HG03457 (cell line): ENCODE measurements around the gene DCHS1.
"Not testable (repeated sequence)": the region's sequence is repeated elsewhere in the genome, so short reads cannot be mapped to it uniquely, and the experiment has no call there.

Experiments used
- ATAC-seq: cut with Tn5 transposase; IDR thresholded peaks from one replicate; pipeline ENCODE4 v1.9.1; 2021; ENCODE audit warnings: moderate number of reproducible peaks; ENCODE audit not compliant: unreplicated experiment

DCHS1 gene, protein sequence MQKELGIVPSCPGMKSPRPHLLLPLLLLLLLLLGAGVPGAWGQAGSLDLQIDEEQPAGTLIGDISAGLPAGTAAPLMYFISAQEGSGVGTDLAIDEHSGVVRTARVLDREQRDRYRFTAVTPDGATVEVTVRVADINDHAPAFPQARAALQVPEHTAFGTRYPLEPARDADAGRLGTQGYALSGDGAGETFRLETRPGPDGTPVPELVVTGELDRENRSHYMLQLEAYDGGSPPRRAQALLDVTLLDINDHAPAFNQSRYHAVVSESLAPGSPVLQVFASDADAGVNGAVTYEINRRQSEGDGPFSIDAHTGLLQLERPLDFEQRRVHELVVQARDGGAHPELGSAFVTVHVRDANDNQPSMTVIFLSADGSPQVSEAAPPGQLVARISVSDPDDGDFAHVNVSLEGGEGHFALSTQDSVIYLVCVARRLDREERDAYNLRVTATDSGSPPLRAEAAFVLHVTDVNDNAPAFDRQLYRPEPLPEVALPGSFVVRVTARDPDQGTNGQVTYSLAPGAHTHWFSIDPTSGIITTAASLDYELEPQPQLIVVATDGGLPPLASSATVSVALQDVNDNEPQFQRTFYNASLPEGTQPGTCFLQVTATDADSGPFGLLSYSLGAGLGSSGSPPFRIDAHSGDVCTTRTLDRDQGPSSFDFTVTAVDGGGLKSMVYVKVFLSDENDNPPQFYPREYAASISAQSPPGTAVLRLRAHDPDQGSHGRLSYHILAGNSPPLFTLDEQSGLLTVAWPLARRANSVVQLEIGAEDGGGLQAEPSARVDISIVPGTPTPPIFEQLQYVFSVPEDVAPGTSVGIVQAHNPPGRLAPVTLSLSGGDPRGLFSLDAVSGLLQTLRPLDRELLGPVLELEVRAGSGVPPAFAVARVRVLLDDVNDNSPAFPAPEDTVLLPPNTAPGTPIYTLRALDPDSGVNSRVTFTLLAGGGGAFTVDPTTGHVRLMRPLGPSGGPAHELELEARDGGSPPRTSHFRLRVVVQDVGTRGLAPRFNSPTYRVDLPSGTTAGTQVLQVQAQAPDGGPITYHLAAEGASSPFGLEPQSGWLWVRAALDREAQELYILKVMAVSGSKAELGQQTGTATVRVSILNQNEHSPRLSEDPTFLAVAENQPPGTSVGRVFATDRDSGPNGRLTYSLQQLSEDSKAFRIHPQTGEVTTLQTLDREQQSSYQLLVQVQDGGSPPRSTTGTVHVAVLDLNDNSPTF (N-terminal part only)

DNA sequence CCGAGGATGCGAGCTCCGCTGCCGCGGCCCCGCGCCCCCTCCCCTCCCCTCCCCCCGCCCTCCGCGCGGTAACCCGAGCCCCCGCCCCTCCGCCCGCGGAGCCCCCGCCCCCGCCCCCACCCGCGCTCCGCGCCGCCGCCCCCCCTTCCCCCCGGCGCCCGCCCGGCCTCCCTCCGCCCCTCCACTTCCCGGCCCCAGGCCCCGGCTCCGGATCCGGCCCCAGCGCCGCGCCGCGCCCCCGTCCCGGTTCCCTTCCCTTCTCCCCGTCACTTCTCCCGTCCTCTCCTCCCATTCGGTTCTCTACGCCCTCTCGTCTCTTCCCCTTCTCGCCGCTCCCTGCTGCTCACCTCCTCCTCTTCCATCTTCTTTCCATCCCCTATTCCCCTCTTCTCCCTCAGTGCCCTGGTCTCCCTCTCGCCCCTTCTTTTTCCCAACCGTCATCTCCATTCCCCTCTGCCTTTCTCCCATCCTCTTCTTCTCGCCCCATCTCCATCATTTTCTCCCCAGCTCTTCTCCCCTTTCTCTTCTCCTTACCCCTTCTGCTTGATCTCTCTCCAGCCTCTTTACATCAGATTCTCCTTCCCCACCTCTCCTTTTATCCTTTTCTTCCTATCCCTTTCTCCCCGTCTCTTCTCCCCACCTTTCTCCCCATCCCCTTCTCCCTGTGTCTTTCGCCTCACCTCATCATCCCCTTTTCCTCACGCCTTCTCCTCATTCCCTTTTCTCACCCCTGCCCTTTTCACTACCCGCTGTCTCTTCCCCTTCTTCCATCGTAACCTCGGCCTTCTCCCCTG is at the start of gene DCHS1:
Gene DCHS1 (minus strand): TSS at position 20 of the 794 bp plus-strand sequence. CDS start 14,196 bp downstream, outside the sequence.
- no peak for ATAC-seq

DNA sequence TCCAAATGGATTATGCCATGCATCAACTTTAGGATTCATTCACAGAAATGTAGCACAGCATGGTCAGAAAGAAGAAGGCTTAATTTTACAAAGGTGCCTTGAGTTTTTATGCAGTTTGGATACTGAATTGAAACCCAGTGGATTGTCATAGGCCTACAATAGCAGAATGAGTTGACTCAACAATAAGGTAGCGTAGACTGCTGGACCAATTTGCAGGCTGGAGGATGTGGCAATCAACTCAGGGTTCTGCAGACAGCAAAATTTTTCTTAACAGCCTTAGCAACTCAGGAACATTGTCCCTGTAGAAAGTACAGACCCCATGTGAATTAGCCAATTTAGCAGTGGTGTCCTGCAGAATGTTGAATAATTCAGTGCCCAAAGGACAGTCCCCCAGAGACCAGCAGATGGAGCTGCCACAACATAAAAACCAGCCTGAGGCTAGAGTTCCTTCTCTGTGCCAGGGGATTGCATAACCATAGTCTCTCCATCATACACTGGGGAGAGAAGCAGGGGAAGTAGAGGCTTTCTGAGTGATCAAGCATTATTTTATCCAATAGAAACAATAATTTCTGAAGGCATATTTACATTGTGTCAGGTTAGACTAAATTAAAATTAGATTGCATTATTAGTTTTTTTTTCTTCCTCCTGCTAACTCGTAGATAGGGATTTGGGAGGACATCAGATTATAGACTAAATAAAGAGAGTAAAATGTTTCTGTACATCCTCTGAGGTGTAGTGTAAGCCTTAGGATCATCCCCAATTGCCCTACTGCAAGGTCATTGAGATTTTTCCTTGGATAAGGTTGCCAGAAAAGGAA is 47.8 kb upstream of the DCHS1 start:
- ATAC-seq: no peak

DNA sequence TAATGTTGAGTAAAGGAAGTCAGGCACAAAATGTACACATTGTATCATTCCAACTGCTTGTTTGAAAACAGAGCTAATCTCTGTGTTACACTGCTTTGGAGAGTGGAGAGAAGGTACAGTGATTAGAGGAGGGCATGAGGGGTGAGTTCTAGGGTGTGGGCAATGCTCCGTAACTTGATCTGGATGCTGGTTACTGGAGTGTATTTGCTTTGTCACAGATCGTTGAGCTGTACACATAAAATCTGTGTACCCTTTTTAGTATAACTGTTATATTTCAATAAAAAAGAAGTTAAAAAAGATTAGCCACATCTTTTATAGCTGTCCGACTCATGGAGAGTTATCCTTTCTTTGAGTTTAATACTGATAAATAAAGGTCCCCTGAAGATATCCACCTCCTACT is 46.3 kb upstream of the DCHS1 start:
- ATAC-seq: not testable (repeated sequence)

DNA sequence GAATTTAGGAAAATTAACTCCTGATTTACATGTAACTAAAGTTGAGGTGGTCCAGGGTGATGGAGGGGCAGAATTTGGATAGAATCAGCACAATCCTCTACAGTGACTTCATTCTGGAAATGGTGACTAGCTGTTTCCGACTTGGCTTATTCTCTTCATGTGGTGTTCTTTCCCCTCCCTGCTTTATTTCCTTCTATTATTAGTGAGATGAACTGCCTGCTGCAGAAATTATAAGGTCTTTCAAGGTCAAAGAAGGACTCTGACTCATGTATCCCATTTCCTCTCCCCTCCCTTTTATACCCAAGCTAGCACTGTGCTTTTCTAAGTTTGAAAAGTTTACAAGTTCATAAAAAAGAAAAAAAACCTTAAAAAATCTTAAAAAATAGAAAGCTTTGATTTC is 39.8 kb upstream of the DCHS1 start:
- ATAC-seq: no peak

DNA sequence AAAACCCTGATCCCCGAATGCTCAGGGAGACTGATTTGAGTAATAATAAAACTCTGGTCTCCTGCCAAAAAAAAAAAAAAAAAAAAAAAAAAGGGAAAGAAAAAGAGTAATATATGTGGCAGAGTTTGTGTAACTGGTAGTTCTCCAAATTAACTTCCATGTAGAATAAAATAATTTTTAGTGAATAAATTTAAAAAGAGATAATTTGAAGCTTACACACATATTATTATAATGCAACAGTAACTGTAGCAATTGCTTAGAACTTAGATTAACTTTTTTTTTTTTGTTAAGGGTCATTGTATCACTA is 38.6 kb upstream of the DCHS1 start:
- ATAC-seq: no peak

DNA sequence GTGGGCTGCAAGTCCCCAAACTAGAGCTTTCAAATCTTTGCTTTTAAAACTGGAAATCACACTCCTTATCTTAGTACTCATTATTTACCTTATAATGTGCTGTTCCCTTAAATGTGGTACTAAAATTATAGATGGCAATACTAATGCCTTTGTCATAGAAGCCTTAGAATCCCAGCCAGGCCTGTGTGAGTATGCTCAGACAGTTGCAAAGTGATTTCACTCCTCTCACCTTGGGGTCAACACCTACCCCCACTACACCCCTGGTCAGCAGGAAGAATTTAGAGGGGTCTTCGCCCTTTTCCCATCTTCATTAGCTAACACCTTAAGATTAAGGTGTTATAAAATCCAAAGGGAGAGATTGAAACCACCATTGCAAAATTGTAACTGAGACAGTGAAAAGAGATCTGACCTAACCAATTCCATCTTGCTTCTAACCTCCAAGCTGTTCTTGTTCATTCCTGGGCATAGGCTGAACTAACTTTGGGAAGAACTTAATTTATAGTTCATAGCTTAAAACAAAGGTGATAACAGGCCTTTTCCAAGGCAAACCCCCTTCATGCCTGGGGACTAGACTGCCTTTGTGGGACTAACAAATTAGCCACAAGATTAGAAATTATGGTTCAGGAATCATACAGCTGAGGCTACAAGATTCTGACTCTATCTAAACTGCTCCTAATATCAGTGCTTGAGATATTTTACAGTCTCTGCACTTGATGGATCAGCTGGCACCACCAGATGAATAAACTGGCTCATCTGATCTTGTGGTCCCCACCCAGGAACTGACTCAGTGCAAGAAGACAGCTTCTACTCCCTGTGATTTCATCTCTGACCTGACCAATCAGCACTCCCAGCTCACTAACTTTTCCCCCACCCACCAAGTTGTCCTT is 38.0 kb upstream of the DCHS1 start:
- no peak for ATAC-seq

DNA sequence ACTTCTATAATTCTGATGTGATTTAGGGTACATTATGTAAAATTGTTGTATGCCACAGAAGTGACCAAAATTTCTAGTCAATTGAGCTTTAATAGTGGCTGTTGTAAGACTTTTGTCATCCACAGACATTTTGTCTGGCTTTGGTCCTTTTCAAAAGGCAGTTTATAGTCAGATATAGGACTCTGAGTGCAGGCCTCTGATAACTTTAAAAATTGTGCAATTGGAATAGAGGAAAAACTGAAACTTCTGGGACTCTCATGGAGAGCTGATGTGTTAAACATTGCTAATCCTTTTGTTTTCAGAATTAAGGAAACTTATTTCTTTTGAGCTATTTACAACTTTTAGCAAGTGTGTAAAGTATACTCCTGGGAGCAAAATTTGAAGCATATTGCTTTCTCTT is 36.5 kb upstream of the DCHS1 start:
- no peak for ATAC-seq

DNA sequence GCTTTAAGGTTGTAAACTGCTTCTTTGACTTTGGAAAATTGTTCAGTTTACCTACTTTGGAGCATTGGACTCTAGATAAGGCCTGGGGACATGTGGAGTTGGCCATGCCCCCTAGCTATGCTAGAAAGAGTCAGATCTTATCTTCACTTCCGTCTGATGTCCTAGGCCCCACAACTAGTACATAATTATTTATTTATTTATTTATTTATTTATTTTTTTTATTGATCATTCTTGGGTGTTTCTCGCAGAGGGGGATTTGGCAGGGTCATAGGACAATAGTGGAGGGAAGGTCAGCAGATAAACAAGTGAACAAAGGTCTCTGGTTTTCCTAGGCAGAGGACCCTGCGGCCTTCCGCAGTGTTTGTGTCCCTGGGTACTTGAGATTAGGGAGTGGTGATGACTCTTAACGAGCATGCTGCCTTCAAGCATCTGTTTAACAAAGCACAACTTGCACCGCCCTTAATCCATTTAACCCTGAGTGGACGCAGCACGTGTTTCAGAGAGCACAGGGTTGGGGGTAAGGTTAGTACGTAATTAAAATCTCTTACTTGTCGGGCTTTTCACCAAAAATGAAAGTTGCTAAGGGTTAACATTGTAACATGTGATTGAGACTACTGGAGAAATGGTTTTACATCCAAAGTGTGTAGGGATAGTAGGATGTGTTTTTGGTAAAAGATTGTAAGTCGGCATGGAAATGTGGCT is 35.0 kb upstream of the DCHS1 start:
- ATAC-seq: not testable (repeated sequence)

DNA sequence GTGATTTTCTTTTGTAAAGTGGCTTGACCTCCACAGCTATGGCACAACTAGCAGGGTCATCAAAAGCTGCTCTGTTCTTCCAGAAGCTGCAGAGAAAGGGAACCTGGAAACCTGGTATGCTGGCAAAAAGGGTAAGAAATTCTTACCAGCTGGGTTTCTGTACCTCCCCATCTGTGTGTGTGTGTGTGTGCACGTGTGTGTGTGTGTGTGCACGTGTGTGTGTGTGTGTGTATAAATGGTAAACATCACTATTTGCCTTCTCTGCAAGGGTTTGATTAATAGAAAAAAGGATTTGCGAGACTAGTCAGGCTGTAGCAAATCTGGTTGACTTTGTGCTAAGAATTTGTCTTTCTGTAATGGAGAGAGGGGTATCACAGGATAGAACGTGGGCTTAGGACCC is 32.3 kb upstream of the DCHS1 start:
- ATAC-seq: no peak

DNA sequence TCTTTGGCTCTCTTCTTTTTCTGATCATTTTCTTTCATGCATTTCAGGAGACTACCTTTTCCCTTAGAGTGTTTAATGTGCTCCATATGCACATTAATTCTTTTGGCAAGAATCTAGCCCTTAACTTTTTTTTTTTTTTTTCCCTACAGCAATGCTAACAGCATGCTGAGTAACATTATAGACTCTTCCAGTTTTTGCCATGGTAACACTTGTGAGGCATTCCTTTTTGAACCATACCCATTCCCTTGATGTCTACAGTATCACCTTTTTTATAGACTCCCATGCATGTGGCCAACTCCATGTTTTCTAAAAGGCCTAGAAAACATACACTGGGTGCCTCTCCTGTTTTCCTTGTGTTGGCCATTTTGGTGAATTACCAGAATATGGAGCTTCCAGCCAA is 30.4 kb upstream of the DCHS1 start:
- ATAC-seq: no peak

DNA sequence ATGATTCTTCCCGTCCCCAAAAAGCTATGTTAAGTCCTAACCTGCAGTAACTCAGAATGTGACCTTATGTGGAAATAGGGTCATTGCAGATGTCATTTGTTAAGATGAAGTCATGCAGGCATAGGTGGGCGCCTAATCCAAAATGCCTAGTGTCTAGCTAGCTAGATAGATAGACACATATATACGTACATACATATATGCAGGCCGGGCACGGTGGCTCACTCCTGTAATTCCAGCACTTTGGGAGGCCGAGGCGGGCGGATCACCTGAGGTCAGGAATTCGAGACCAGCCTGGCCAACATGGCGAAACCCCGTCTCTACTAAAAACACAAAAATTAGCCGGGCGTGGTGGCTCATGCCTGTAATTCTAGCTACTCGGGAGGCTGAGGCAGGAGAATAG is 28.5 kb upstream of the DCHS1 start:
- not testable (repeated sequence) for ATAC-seq

DNA sequence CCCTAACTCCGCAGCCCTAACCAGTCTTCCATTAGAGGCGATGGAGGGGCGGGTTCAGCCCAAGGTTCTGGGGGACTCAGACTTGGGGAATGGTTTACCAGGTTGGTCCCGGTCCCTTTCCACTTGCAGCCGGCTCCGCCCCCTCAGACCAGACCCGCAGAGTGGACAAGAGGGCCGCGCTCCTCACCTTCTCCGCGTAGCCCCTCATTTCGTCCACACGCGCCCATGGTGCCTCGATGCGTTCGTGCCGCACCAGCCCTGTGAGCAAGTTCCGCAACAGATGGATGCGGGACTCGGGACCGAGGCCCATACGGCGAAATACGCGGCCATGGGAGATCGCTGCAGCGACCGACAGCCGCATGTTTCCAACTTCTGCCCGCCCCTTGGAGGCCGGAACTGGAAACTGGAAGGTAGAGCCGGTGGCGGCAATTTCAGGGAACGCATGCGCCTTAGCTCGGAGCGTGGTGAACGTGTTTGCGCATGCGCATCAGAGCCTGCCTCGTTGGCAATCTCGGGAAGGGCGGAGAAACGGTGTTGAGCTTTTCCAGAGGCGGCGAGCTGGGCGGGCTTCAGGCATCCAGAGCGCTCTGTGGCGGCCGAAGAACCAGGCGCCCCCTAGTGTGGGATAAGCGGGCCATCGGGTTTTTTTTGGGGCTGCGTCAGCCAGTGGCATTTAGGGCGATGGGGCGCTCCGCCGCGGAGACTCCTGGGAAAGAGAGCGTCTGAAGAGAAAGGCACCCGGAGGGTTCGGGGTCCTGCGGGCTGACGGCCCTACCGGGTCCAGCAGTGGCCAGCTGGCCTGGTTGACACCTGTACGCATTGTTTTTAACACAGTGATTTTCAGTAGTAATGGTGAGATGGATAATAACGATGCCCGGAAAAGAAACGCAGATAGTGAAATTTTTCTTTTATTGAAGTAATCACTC is 27.6 kb upstream of the DCHS1 start, which contains the start of gene MRPL17:
Gene MRPL17 (minus strand): TSS at position 405 of the 926 bp plus-strand sequence. CDS start 44 bp downstream, at position 361.
- ATAC-seq: peak; percentile 85

DNA sequence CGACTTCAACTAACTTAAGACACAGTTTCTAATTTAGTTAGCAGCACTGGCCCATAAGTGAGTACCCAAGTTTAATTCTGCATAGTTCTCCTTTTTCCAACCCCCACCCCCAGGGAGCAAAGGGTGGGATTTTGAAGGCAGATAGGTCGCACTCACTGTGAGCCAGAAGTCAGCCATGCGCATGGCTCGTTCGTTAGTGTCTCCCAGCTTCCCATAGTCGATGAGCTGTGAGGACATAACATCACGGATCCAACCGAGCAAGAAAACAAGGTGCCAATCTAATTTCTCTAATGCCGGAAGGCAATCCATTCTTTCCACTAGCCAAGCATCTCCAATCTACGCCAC is 27.0 kb upstream of the DCHS1 start:
- ATAC-seq: peak; percentile 3

DNA sequence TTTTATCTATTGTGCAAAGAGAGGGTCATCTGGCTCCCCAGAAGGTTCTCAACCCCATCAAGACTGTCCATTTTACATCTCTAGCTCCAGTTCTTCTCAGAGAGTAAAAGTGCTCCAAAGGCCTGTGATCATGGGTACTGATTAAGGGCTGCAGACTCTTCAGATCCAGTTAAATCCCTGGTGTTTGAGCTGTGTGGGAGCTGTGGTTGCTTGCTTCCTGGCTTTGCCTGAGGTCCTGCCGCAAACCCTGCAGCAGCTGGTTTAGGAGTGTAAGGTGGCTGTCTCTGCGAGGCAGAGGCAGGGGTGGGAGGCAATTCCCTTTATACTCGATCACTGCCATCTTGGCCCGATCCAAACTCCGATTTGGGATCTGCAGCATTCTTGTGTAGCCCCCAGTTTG is 26.3 kb upstream of the DCHS1 start:
- ATAC-seq: no peak

DNA sequence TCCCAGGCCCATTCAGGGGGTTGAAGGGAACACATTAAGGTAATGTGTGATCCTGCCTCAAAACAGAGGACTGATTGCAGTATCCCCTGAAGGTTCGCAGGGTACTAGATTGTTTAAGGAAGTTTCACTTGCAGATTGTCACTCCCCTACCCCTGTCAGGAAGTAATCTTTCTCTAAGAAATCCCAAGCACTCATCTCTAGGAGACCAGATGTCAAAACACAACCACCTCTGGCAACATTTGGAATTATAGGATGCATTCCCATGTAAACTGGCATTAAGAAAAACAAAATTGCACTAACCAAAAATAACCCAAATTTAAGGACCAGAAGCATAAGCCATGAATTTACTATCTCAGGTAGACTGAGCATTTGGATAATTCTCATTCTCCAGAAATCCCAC is 25.9 kb upstream of the DCHS1 start:
- no peak for ATAC-seq

DNA sequence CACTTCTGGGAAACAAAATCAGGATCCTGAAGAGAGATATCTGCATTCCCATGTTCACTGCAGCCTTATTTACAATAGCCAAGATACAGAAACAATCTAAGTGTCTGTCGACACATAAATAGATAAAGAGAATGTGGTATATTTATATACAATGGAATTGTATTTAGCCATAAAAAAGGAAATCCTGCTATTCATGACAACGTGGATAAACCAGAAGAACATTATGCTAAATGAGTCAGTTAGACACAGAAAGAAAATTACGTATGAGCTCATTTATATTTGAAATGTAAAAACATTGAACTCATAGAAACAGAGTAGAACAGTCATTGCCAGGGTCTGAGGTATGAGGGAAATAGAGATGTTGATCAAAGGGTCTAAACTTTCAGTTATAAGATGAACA is 21.4 kb upstream of the DCHS1 start:
- ATAC-seq: no peak

DNA sequence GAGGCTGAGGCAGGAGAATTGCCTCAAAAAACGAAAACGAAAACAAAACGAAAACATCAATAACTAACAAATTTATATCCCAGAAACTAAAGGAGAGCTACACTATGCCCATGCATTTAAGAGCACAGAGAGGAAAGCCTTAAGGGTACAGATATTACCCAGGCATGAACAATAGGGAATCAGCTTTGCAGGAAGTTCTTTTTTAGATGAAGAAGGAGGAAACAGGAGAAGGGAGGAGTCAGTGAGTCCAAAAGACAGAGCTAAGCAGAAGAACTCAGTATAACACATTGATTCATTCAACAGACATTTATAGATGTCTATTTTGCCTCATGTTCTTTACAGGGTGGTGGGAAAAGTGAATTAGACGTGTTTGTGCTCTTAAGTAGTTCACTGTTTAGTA is 19.3 kb upstream of the DCHS1 start:
- no peak for ATAC-seq
